C1 segment of cervical spinal cord (tissue), 14 donors: ENCODE results near the gene RBBP6.

Experiments used
- DNase-seq, 14 donors: peaks; one replicate each; lab custom pipeline; 2025; lab: John Stamatoyannopoulos, UW

The RBBP6 gene

GRCh38 chr16:24523569-24523968 lies 15.8 kb upstream of the RBBP6 start:
- no peak for DNase-seq

DNA sequence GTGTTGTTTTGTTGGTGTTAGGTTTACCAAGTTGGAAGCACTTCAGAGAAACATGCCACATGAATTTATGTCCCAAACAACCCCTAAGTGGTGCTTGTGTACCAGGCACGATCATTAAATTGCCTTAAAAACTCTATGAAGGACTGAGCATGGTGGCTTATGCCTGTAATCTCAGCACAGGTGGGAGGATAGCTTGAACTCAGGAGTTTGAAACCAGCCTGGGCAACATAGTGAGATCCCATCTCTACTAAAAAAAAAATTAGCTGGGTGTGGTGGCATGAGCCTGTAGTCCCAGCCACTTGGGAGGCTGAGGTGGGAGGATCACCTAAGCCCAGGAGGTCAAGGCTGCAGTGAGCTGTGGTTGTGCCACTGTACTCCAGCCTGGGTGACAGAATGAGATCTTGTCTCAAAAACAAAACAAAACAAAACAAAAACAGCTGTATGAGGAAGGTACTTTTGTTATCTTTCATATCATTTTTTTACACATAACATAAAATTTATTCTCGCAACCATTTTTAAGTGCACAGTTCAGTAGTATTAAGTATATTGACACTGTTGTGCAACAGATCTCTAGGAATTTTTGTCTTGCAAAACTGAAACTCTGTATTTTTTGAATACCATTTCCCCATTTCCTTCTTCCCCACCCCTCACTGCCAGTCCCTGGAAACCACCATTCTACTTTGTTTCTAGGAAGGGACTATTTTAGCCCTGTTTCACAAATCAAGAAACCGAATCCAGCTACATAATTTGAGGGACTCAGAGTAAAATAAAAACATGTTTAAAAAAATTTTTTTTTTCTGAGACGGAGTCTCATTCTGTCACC lies 14.3 kb upstream of the RBBP6 start:
- DNase-seq, result no peak

DNA sequence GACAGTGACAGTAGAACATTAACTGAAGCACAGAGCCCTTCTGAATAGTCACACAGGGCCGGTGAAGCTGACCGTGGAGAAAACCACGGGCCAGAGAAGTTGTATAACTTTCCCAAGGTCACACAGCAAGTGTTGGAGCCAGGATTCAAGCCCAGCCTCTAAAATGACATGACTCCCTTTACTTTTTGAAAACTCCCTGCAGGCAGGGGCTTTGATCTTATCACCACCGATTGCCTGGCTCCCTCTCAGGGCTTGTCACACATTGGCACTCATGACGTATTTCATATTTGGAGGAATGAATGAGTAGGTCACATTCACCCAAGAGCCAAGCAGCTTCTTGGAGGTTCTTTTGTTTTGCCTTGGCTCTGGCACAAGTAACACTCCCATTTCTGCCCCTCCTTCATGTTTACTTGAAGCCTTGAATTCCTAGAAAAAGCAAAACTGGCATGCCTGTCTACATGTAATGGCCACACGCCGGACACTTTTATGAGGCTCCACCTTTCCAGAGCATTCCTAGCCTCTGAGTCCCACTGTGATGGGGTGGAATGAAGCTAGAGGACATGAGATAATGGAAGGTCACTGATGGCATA lies 13.3 kb upstream of the RBBP6 start:
- no peak for DNase-seq

DNA sequence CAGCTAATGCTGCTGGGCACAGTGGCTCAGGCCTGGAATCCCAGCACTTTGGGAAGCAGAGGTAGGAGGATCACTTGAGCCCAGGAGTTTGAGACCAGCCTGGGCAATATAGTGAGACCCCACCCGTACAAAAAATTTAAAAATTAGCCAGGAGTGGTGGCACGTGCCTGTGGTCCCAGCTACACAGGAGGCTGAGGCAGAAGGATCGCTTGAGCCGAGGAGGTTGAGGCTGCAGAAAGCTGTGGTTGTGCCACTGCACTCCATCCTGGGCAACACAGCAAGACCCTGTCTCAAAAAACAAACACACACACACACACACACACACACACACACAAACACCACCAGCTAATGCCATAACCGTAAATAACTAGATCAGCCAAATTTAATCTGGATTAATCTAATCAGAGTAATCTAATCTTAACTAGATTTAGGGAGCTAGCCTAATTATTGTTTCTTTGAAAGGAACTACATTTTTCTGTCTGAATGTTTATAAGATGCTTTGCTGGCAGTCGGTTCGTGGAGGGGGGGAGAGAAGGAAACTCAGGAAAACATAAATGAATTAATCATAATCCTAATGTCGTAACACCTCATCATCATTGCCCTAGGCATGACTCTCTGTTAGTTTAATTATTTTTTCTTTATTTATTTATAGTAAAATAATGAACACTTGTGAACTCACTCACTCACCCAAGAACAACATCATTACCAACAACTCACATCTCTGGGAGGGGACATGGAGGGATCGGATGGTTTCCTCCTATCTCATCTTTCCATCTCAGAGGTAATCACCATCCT lies 12.5 kb upstream of the RBBP6 start:
- no peak for DNase-seq

DNA sequence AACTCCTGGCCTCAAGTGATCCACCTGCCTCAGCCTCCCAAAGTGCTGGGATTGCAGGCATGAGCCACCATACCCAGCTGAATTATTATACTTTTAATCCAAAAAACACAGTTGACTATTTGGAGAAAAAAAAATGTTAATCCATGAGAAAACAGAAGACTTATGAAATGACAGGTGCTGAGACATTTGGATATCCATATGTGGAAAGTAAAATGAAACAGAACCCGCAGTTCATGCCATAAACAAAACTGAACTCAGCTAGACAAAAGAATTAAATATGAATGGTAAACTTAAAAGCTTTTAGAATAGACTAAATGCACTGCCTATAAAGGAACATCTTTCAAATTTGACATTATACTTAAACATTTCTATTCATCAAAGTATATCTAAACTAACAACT lies 8.2 kb upstream of the RBBP6 start:
- no peak for DNase-seq

DNA sequence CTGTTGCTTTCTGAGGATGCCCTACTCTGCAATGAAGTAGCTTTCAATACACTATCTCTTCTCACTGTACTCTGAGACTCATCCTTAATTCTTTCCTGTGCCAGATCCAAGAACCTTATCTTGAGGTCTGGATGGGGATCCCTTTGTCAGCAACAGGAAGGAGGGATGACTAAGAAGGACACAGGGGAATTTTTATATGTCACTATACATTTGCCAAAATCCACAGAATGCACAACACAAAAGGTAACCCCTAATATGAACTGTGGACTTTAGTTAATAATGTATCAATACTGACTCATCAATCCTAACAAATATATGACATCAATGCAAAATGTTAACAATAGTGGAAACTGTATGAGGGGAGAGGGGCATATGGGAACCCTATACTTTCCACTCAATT lies 4.7 kb upstream of the RBBP6 start:
- DNase-seq, result no peak

- no peak for DNase-seq
Measured at GRCh38 chr16:24535827-24536226, 3.5 kb upstream of the RBBP6 start.

- no peak for DNase-seq
Measured at GRCh38 chr16:24536671-24537070, 2.7 kb upstream of the RBBP6 start.

DNA sequence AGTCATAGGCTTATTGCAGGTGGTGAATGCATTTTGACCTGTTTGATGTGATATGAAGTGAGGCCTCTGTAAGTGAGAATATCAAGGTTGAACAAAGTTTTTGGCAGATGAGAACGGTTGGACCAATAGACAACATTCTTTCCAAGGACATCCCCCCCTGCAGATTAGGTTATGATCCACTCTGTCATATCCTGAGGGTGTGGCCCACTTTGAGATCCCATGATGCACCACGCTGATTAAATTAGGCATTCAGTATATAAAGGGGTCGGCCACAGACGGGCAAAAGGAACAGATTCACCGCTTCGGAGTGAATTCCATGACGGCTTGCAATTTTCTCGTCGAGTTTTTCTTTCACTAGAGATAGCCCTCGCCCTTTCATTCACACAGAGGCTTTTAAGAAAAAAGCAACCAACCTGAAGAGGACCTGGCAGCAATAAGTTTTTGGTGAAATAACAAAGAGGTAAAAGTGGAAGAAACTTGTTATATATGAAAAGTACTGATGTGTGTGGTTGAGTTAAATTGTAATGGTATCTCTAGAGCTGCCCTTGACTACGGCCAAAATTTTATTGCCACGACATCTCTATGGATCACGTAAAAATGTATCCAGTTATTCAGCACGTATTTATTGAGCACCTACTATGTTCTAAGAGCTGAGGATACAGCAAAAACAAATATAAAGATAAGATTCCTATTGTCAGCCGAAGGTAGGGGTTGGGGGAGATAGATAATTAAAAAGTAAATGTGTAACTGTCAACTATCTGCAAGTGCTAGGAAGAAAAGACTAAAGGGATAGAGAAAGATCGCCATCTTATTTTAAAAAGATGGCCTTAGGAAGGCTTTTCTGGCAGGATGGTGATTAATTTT lies 1.7 kb upstream of the RBBP6 start:
- DNase-seq, result no peak

DNA sequence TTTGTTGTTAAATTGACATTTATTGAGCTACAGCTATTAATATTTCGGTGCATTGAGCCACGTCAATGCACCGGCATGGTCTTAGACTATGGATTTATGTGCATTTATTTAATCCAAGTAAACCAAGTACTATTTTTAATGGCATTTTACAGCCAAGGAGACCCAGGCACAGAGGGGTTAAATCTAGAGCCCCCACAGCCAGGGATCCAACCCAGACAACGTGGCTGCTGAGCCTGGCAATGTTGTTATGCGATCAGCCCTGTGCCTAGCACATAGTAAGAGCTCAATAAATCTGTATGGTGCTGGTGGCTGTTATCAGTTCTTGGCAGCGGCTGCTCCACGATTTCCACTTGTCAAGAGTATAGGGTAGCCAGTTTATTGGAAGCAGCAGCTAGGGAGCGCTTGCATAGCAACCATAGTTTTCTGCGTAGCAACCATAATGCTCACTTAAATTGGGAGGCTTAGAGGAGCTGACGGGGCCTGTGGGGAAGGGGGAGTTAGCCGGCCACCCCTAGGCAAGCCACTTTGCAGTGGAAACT lies 541 bp upstream of the RBBP6 start:
- no peak for DNase-seq

- DNase-seq, result peak in 10 of 14 donors; percentile 12 to 79 (median 52)
Measured at GRCh38 chr16:24539850-24540601, 660 bp downstream of the RBBP6 start.

DNA sequence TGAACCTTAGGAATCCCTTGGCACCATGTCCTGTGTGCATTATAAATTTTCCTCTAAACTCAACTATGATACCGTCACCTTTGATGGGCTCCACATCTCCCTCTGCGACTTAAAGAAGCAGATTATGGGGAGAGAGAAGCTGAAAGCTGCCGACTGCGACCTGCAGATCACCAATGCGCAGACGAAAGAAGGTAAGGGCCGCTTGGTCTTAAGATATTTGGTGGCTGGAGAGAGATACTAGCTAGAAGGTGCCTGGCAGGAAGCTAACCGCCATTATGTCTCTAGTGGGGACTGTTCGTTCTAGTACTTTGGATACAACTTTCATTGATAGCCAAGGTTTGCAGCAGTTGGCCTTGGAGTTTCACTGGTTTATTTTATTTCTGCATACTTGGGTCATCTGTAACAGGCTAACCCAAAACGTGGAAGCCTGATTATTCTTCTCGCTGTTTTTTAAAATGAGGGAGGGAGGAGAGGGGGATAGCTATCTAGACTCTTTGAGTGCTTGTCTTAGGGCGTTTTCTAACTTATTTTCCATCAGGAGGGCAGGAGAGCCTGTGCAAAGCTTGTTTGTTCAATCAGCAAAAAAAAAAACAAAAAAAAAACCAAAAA lies 1.3 kb downstream of the RBBP6 start:
- DNase-seq, result peak in 4 of 14 donors; percentile 5 to 53 (median 23)

DNA sequence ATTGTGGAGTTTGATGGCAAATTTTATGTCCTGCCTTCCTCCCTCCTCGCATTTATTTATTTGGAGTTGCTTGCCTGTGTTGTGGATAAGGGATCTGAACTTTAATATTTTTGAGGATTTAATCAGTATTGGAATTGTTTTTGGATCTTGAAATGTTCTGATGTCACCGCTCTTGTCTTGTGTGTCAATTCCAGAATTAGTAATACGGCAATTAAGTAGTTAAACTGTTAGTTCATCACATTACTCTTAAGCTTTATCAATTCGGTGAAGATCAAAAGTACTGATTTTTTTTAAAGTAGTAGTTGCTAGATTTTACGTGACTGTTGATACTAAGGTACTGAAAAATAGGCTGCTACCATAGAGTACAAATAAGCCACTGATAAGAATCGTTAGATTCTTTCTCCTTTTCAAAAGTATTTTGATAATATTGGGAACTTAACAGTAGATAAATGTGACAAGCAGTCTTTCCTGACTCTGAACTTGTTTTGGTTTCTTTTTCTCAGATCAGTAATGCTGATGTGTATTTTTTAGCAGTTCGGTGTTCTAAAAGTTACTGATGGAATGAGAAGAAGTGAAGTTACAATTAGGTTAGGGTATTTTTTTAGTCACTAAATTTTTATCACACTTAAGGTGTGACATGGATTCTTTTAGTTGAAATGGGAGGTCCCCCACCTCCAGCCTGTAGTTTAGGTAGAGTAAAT lies 2.0 kb downstream of the RBBP6 start:
- no peak for DNase-seq

DNA sequence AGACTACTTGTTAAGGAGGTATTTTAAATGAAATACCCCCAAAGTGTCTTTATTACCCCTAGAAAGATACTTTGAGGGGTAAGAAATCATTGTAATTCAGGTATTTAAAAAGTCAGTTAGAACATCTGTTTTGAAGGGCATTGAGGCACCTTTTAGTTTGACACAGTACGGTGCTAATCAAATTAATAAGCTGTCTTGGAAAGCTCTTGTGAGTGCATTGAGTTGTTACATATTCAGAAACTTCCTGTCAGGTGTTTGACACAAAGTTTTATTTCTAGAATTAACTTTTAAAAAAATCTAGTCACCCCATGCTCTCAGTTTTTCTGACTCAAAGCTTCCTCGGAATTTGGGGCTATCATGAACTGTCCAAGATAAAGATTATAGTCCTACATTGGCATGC lies 4.6 kb downstream of the RBBP6 start:
- DNase-seq, result no peak

DNA sequence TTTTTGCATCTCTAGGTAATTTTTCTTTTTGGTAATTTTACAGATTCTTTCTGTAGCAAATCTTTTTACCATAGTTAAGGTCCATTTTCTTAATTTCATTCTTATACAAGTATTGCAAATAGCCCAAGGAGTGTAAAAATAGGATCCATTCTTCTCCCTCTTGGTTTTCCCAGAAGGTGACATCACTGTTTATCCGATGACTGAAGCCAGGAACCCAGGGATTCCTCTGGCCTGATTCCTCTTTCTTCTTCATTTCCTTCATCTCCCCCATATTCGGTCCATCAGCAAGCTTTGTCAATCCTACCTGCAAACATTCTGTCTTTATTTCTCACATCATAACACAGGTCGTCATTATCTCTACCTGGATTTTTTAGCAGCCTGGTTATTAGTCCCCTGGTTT lies 5.3 kb downstream of the RBBP6 start:
- DNase-seq, result peak in 2 of 14 donors; percentile 28 to 40

DNA sequence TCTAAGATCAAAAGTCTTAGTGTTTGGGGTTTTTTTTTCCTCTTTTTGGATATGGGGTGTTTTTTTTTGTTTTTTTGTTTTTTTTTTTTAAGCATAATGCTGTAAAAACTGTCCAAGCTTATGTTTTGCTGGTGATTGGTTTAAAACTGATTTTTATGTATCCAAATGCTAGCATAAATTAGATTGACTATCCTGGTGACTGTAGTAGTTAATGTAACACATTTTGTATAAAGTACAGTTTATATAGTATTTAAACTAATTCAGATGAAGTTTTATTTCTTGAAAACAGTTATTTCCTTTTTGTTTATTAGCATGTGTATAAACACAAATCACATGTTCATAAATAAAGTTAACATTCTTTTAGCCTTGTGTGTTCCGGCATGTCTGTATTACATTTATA lies 10.9 kb downstream of the RBBP6 start:
- DNase-seq, result no peak

DNA sequence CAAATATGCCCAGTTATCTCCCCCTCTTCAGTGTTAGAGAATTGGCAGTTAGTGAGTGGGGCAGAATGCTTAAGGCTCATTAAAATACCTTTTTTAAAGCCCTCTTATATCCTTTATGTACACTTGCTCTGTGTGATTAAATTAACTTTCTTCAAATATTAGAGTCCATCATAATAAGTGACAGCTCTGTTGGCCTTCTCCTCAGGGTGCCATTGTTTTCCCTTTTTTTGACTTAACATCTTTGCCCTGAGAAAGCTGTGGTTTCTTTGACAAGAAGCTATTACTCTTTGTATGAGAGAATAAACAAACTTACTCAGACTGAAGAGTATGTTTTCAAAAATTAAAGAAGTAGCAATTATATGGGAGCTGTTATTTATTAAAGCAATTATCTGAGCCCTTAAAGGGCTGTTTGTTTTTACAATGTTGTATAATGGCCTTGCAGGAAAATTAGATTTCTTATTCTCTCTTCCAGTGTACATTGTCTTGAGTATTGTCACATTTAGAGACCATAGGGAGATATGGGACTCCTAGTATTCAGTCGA lies 13.4 kb downstream of the RBBP6 start:
- DNase-seq, result no peak

DNA sequence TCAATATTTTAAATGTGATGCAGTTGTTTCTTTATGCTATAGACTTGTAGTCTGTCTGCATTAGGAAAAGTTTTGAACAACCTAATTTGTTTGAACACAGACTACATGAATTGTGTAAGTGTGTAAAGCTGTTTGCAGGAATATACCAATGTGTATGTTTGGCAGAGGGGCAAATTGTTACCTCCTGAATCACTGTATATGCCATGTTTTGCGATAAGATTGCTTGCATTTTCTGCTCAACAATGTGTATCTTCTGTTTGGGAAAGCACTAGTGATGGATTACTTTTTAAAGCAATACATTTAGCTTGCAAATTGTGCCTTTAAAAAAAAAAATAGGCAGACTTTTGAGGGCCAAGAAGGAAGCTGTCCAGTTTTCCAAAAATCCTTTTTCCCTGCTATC lies 14.6 kb downstream of the RBBP6 start:
- no peak for DNase-seq

DNA sequence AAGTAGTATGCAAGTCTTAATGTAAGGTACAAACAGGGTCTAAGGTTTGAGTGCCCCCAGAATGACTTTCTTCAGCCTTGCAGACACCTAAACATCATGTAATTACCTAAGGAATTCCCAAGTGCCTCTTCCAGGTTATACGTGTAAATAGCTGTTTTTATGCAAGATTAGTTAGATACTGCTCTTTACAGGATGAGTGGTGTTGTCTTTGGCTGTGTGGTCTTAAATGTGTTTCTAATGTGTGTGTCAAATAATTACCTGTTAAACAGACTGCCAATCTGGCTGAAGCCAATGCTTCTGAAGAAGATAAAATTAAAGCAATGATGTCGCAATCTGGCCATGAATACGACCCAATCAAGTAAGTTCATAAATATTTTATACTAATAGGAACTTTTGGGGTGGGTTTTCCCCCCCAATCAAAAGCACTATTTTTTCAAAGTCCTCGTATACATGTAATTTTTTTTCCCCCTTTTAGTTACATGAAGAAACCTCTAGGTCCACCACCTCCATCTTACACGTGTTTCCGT lies 16.0 kb downstream of the RBBP6 start:
- DNase-seq, result no peak
